OCI-LY7 (cell line): ENCODE results near the gene TRMT61A.

Experiments used
- EZH2phosphoT487 ChIP-seq: fragments of 200-600 bp; sonication (generic); IDR thresholded peaks from 2 replicates; pipeline ENCODE4 v1.6.1; 2018; ENCODE audit warnings: low read depth, borderline replicate concordance, mild to moderate bottlenecking, mixed run types, antibody characterized with exemption, low read length, moderate library complexity, mixed read lengths
- TF ChIP-seq, protein P1 (sequence below): fragments of 200-600 bp; sonication (generic); conservative IDR thresholded peaks from 2 replicates; pipeline ENCODE4 v1.5.1; 2014; ENCODE audit warnings: mild to moderate bottlenecking, antibody characterized with exemption, low read length, moderate library complexity, mixed read lengths

DNA sequence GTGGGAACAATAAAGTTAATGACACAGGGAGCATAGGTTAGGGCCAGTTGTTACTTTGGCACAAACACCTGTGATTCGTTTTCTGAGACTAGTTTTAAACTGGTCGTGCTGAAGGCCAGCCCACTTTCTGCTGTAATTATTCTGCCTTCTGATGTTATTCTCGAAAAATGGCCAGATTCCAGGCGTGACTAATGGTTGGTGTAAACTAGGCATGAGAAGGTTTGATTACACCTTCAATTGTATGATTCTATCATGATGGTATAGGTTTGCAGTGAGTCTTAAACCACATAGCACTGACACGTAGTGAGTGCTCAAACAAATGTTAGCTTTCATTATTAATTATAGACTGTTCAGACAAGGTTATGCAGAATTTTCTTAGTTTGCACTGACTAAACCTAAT lies 45.4 kb upstream of the TRMT61A start:
- TF ChIP-seq, protein P1, sequence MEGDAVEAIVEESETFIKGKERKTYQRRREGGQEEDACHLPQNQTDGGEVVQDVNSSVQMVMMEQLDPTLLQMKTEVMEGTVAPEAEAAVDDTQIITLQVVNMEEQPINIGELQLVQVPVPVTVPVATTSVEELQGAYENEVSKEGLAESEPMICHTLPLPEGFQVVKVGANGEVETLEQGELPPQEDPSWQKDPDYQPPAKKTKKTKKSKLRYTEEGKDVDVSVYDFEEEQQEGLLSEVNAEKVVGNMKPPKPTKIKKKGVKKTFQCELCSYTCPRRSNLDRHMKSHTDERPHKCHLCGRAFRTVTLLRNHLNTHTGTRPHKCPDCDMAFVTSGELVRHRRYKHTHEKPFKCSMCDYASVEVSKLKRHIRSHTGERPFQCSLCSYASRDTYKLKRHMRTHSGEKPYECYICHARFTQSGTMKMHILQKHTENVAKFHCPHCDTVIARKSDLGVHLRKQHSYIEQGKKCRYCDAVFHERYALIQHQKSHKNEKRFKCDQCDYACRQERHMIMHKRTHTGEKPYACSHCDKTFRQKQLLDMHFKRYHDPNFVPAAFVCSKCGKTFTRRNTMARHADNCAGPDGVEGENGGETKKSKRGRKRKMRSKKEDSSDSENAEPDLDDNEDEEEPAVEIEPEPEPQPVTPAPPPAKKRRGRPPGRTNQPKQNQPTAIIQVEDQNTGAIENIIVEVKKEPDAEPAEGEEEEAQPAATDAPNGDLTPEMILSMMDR, result no peak
- TF ChIP-seq EZH2phosphoT487, result no peak
